Posterior cingulate gyrus (tissue), 11 donors: ENCODE results near the gene ANKRD23.
"Not testable (repeated sequence)": the region's sequence is repeated elsewhere in the genome, so short reads cannot be mapped to it uniquely, and the experiment has no call there.

Experiments used
- DNase-seq, 10 donors: peaks; one replicate each; pipeline versions ENCODE4 v3.0.0 to v3.0.0-alpha.2; 2020 to 2021; ENCODE audit warnings: mixed read lengths in 3 of 10
- intact Hi-C: fragments of 100-400 bp; cut with DNase I; formaldehyde crosslinking; loops from one replicate; pipeline ENCODE4 v1.15.1; 2023

Gene ANKRD23

DNA sequence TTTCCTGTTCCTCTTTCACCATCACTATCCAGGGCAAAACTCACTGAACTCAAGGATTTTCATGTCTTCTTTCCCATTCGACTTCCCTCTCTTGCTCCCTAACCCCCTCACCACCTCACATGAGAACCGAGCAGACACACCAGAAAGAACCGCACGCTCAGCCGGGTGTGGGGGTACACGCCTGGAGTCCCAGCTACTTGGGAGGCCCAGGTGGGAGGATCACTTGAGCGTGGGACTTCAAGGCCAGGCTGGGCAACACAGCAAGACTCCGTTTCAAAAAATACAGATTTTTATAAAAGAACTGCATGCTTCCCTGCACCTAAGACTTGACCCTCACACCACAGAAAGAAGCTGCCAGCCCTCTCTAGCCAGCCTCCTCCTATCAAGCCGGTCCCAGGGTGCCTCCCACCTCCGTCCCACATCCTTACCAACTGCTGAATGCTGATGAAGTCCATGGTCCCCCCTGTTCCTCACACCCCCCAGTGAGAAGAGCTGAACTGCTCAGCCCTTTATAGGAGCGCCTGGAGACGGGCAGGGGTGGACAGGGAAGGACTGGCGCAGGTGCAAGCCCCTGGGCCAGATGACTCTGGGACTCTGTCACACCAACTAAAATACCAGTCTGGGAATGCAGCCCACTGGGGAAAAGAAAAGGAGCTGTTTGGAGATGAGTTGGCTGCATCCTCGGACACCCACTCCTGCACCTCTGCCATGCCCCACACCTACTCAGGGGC, at the start of gene ANKRD23:
Gene ANKRD23, minus strand, starts transcription at position 484 of the 731 bp plus-strand sequence. Its CDS starts 29 bp downstream, at position 455.
- intact Hi-C loops: no loop called here
- peak in 2 of 10 donors; percentile 62 to 67 for DNase-seq

DNA sequence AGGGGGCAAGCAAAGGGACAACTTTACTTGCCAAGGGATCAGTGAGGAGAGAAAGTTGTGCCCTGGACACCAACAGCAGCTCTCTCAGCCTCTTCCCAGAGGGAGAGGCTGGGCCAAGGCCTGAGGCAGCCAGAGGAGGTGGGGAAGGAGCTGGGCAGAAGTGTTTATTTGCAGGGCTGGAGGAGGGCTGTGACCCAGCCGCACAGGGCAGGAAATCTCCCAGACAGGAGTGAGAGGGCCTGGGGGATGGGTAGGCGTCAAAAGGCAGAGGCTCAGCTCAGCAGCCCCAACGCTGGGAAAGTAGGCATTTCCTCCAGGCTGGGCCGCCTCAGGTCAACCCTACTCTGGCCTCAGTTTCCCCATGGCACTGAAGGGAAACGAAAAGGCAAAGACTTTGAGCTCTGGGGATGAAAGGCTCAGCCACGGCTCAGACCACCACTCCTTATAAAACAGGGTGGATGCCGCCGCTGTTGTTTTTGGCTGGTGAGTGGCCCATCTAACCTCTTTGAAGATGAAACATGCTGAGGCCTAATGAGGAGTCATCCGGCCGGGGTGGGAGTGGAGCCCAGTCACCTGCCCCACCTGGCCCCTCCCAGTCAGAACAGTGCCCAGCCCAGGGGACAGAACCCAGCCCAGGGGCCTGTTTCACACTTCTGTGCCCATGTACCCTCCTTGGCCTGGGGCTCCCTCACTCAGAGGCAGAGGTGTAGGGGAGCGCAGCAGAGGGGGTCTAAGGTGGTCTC, 47.9 kb upstream of the ANKRD23 start:
- peak in 1 of 10 donors; percentile 77 for DNase-seq
- intact Hi-C loops: no loop called here

GRCh38 chr2:96890726-96891385, 47.0 kb upstream of the ANKRD23 start:
- DNase-seq: no peak
- intact Hi-C loops: no loop called here

- intact Hi-C loops: no loop called here
- DNase-seq: no peak
Observed at GRCh38 chr2:96890252-96890651, 46.4 kb upstream of the ANKRD23 start.

- intact Hi-C loops: not testable (repeated sequence)
Observed at GRCh38 chr2:96889502-96889901, 45.7 kb upstream of the ANKRD23 start.

DNA sequence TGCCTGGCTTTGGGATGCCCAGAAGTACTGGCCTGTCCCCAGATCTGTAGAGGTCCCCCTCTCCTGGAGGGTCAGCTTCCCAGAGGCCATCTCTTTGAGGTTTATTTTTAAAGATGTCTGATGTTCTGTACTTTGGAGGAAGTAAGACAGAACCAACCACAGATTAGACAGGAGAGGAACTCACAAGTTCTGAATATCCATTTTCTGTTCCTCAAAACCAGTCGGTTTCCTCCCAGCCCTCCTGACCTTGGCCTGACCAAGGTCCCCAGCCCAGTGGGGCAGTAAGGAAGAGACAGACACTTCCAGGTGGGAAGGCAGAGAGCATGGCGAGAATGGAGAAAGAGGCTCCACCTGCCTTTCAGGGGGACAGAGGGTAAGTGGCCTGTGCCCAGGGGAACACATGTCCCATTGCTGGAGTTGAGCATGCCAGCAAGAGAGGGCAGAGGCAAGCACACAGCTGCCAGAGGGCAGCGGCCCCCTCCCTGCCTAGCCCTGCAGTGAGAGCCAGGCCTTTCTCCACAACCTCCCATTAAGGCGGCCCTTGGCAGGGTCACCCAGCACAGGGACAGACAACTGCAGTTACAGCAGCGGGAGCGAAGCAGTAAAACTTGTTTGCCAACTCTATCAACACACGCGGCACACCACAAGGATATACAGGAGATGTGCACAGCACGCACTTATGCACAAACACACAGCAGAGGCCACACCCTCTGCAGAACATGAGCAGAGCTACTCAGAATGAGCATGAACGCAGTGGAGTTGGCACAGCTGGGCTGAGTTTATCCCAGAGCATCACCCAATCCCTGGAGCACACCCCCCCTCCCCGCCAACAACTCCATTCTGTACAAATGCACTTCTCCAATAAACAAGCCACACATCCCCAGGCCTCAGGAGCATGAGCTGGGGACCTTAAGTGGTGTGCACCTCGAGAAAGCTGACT, 44.5 kb upstream of the ANKRD23 start:
- intact Hi-C loops: no loop called here
- DNase-seq: peak in 8 of 10 donors; percentile 50 to 96 (median 64)

More at GRCh38 chr2:96889502-96889901, 45.7 kb upstream of the ANKRD23 start:
- not testable (repeated sequence) for DNase-seq

DNA sequence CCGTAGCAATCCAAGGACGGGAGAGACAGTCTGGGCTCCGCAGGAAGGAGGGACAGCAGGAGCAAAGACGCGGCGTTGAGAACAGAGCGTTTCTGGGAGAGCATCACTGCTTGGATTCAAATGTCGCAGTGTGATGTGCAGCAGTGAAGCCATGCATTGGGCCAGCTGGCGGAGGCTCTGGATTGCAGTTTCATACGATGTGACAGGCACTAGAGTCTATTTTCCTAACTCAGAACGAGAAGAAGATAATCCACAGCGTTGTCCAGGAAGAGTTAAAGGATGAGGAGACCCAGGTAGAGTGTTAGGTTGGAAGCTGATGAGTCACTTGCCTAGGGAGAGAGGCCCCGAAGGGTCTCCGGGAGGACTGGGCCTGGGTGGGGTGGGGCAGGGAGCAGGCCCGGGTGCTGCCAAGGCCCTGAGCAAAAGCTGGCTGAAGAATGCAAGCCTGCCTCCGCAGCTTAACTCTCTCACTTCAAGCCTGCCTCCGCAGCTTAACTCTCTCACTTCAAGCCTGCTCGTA, 43.7 kb upstream of the ANKRD23 start:
- intact Hi-C loops: no loop called here
- peak in 8 of 10 donors; percentile 34 to 94 (median 64) for DNase-seq

DNA sequence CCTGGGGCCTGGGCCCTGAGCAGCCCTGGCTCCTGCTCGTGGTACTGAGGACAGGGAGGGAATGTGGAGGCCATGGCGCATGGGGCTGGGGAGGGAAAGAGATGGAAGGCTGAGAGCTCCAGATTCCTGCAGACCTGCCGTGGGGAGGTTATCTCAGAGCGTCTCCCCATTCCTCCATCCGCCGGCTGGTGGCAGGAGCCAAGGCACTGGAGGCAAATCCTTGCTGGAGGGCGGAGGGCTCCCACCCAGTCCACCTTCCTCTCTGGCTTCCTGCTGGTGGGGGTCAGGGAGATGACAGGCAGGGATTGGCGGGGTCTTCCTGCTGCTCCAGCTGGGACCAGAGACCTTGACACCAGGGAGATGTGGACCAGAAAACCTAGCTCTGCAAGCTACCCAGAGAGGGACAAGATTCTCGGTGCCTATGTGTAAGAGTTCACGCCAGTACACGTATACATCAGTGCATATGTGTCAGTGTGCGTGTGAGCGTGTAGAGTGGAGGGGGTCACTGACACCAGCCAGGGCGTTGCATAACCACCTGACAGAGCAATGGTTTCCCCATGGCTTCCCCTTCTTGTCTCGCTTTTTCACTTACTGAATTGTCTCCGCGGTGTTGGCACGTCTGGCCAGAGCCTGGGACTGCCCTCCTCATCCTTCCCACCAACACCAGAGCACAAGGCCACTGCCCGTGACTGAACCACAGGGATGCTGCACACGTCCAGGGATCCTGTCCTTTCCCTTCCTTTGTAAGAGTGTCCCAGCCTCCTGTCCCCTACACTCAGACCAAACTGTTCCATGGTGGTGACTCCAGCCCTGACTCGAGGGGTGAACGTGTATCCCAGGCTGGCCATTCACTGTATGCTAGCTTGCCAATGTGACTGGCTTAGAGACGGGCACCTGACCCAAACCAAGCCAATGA, 41.9 kb upstream of the ANKRD23 start:
- intact Hi-C loops: no loop called here
- DNase-seq: no peak

- intact Hi-C loops: no loop called here
- no peak for DNase-seq
Observed at GRCh38 chr2:96884299-96885094, 40.7 kb upstream of the ANKRD23 start.

DNA sequence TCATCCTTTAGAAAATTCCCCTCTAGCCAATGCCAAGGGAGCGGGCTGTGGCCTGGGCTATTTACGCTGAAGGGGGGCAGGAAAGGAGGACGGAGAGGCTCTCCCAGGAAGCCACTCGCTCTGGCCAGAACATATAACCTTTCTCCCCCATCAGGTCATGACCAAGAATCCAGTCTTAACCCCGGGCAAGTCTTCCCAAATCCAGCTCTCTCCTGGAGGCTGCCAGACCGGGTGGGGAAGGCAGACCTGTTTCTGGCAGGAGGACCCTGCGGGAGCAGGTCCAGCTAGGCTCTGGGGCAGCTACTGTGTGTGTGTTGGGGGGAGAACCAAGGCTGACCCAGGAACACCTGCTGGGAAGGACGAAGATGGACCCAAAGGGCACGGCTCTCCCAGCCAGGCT, 39.5 kb upstream of the ANKRD23 start:
- intact Hi-C loops: no loop called here
- DNase-seq: no peak

- no peak for DNase-seq
- intact Hi-C loops: no loop called here
Observed at GRCh38 chr2:96882906-96883305, 39.1 kb upstream of the ANKRD23 start.

GRCh38 chr2:96882230-96882629, 38.4 kb upstream of the ANKRD23 start:
- DNase-seq: no peak
- intact Hi-C loops: no loop called here

GRCh38 chr2:96881349-96882195, 37.8 kb upstream of the ANKRD23 start:
- intact Hi-C loops: no loop called here

GRCh38 chr2:96880891-96881273, 37.1 kb upstream of the ANKRD23 start:
- intact Hi-C loops: no loop called here
- no peak for DNase-seq

More at GRCh38 chr2:96881349-96882195, 37.8 kb upstream of the ANKRD23 start:
- no peak for DNase-seq

- no peak for DNase-seq
- intact Hi-C loops: no loop called here
Observed at GRCh38 chr2:96879545-96880040, 35.8 kb upstream of the ANKRD23 start.

DNA sequence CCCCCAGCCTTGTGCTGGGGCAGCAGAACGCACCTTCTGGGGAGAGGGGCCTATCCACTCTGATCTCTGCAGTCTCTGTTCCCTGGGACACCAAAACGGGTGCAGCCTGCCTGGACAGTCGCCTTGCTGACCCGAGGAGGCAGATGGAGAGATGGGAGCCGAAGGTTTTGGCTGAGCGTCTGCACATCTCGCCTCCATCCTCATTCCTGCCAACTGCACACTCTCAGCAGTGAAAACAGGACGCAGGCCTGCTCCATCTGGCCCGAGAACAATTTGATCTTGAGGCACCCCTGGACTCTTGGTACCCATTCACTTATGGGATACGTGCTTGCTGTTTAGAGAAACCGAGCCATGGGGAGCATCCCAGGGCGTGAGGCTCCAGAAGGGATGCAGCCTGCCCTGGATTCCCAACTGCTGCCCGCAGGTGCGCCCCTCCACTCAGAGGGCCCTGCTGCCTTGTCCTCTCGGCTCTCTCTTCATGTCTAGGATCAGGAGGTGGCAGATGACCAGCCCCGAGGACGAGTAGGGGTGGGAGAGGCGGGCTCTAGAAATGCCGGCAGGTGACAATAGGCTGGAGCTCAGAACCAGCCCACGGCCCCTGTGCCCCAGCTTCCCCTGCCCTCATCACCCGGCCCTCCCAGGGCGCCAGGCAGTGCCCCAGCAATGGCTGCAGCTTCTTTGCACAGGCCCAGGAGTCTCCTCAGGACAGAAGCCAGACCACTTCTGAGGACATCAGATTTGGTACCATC, 35.1 kb upstream of the ANKRD23 start:
- intact Hi-C loops: no loop called here
- DNase-seq: no peak
